ENCODE measurements around the gene PCA3. TPM values are rescaled to one million over a fixed set of nuclear protein-coding genes. Genes with fewer than 3 reads are reported as not detected.

Gene PCA3
- total RNA-seq, 3 donors from 2014 or later (not counting 1 experiment from before 2014, with no cell fraction given): 0.36 TPM; not detected in 2

- TF ChIP-seq, protein P1, sequence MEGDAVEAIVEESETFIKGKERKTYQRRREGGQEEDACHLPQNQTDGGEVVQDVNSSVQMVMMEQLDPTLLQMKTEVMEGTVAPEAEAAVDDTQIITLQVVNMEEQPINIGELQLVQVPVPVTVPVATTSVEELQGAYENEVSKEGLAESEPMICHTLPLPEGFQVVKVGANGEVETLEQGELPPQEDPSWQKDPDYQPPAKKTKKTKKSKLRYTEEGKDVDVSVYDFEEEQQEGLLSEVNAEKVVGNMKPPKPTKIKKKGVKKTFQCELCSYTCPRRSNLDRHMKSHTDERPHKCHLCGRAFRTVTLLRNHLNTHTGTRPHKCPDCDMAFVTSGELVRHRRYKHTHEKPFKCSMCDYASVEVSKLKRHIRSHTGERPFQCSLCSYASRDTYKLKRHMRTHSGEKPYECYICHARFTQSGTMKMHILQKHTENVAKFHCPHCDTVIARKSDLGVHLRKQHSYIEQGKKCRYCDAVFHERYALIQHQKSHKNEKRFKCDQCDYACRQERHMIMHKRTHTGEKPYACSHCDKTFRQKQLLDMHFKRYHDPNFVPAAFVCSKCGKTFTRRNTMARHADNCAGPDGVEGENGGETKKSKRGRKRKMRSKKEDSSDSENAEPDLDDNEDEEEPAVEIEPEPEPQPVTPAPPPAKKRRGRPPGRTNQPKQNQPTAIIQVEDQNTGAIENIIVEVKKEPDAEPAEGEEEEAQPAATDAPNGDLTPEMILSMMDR (IDR thresholded peaks at IDR 0.05): no peak
- H3K9me3 Mint-ChIP-seq: no peaks in the 10 kb centered on the region
- no peak overlapping the region for H3K27ac ChIP-seq (ENCODE audit: low read length)
- WGBS (ENCODE audit: insufficient coverage): 100% methylated on average over 2 of the region's 3 CpGs
- no peaks in the 10 kb centered on the region for H3K4me1 Mint-ChIP-seq
- intact Hi-C loops (cut with micrococcal nuclease): no loop called here
- H3K9me3 ChIP-seq (ENCODE audit: control insufficient read depth, insufficient read depth, low read length): no peaks in the 10 kb centered on the region
- ATAC-seq: no peak
- H3K4me1 ChIP-seq (ENCODE audit: control insufficient read depth, insufficient read depth, low read length): no peaks in the 10 kb centered on the region
- no peaks in the 10 kb centered on the region for H3K36me3 Mint-ChIP-seq
- H3K27ac Mint-ChIP-seq: no peak overlapping the region
- H3K4me3 Mint-ChIP-seq: no peak overlapping the region
- DNase-seq: no peak
- H3K27me3 Mint-ChIP-seq (ENCODE audit: low read depth in 2 of 2): peaks cover 13 to 14% of the 10 kb centered on the region in 2 donors
- H3K36me3 ChIP-seq (ENCODE audit: control insufficient read depth, insufficient read depth, low read length): no peaks in the 10 kb centered on the region
- H3K4me3 ChIP-seq (ENCODE audit: low read length): no peak overlapping the region
- H3K27me3 ChIP-seq (ENCODE audit: control insufficient read depth, insufficient read depth, low read length): no peaks in the 10 kb centered on the region
These were observed 1.9 kb downstream of the PCA3 start for GRCh38 chr9:76766126-76766525.

DNA sequence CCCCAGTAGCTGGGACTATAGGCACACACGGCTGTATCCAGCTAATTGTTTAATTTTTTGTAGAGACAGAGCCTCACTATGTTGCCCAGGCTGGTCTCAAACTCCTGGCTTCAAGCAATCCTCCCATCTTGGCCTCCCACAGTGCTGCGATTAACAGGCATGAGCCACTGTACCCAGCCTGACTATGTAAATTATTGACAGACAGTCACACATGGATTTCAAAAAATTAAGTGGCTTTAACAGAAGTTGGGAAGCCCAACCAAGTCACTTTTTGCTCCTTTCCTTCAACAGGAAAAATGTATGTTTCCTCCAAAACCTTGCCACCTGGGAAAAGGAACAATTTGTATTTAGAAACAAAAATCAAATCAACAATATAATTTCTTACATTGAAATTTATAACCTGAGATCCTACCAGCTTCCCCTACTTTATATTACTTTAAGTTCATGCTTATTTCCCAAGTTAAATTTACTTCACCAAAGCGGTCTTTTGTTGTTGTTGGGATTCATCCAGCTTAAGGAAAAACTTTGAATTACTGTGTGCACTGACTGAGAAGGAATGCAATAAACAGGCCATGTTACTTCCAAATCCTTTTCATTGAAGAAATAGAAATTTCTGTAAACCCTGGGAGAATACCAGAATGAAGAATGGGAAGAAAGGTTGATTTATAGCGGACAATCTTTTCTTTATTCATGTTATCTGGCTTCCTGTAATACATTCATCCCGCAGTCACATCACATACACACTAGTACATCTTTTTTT, 8.6 kb downstream of the PCA3 start:
- intact Hi-C loops (cut with micrococcal nuclease): no loop called here
- Mint-ChIP-seq H3K4me3 (no peak overlapping the region), H3K4me1 (no peaks in the 10 kb centered on the region), H3K9me3 (no peaks in the 10 kb centered on the region), H3K36me3 (no peaks in the 10 kb centered on the region), H3K27me3 (ENCODE audit: low read depth in 2 of 2) (peaks cover 5 to 17% of the 10 kb centered on the region in 2 donors), H3K27ac (no peak overlapping the region)
- Histone ChIP-seq H3K4me1 (ENCODE audit: control insufficient read depth, insufficient read depth, low read length) (no peaks in the 10 kb centered on the region), H3K36me3 (ENCODE audit: control insufficient read depth, insufficient read depth, low read length) (no peaks in the 10 kb centered on the region), H3K4me3 (ENCODE audit: low read length) (no peak overlapping the region), H3K27me3 (ENCODE audit: control insufficient read depth, insufficient read depth, low read length) (no peaks in the 10 kb centered on the region), H3K27ac (ENCODE audit: low read length) (no peak overlapping the region), H3K9me3 (ENCODE audit: control insufficient read depth, insufficient read depth, low read length) (no peaks in the 10 kb centered on the region)
- WGBS (ENCODE audit: insufficient coverage): 63% methylated on average over 3 of the region's 5 CpGs
- ATAC-seq (no peak), DNase-seq (no peak)
- TF ChIP-seq, protein P1 (IDR thresholded peaks at IDR 0.05): no peak

GRCh38 chr9:76784881-76785280, 20.6 kb downstream of the PCA3 start:
- intact Hi-C loops (cut with micrococcal nuclease): no loop called here
- Mint-ChIP-seq H3K4me3 (no peak overlapping the region), H3K27ac (no peak overlapping the region), H3K36me3 (no peaks in the 10 kb centered on the region), H3K27me3 (ENCODE audit: low read depth in 2 of 2) (peaks cover 9 to 27% of the 10 kb centered on the region in 2 donors), H3K4me1 (no peaks in the 10 kb centered on the region), H3K9me3 (no peaks in the 10 kb centered on the region)
- TF ChIP-seq, protein P1 (IDR thresholded peaks at IDR 0.05): no peak
- H3K4me1 ChIP-seq (ENCODE audit: control insufficient read depth, insufficient read depth, low read length): no peaks in the 10 kb centered on the region
- no peak for ATAC-seq
- H3K9me3 ChIP-seq (ENCODE audit: control insufficient read depth, insufficient read depth, low read length): no peaks in the 10 kb centered on the region
- H3K4me3 ChIP-seq (ENCODE audit: low read length): no peak overlapping the region
- no peak for DNase-seq
- H3K36me3 ChIP-seq (ENCODE audit: control insufficient read depth, insufficient read depth, low read length): no peaks in the 10 kb centered on the region
- H3K27ac ChIP-seq (ENCODE audit: low read length): no peak overlapping the region
- H3K27me3 ChIP-seq (ENCODE audit: control insufficient read depth, insufficient read depth, low read length): no peaks in the 10 kb centered on the region

GRCh38 chr9:76785501-76785900, 21.3 kb downstream of the PCA3 start:
- TF ChIP-seq, protein P1 (IDR thresholded peaks at IDR 0.05): no peak
- Histone ChIP-seq H3K27me3 (ENCODE audit: control insufficient read depth, insufficient read depth, low read length) (no peaks in the 10 kb centered on the region), H3K4me3 (ENCODE audit: low read length) (no peak overlapping the region), H3K4me1 (ENCODE audit: control insufficient read depth, insufficient read depth, low read length) (no peaks in the 10 kb centered on the region), H3K36me3 (ENCODE audit: control insufficient read depth, insufficient read depth, low read length) (no peaks in the 10 kb centered on the region), H3K9me3 (ENCODE audit: control insufficient read depth, insufficient read depth, low read length) (no peaks in the 10 kb centered on the region), H3K27ac (ENCODE audit: low read length) (no peak overlapping the region)
- Mint-ChIP-seq H3K27ac (no peak overlapping the region), H3K4me3 (no peak overlapping the region), H3K4me1 (no peaks in the 10 kb centered on the region), H3K36me3 (no peaks in the 10 kb centered on the region), H3K9me3 (no peaks in the 10 kb centered on the region), H3K27me3 (ENCODE audit: low read depth in 2 of 2) (peaks cover 9 to 28% of the 10 kb centered on the region in 2 donors)
- ATAC-seq (no peak), DNase-seq (no peak)
- WGBS (ENCODE audit: insufficient coverage): 100% methylated on average over 1 of the region's 1 CpG
- intact Hi-C loops (cut with micrococcal nuclease): no loop called here

All from natural killer cell (primary cell).